Parathyroid adenoma (tissue), 2 donors: ENCODE data around the gene DAPK1.
"Not testable (repeated sequence)": the region's sequence is repeated elsewhere in the genome, so short reads cannot be mapped to it uniquely, and the experiment has no call there.

Experiments
- H2AFZ ChIP-seq: fragments of 300-600 bp; sonication (generic); one replicate; pipeline ENCODE4 v1.7.0; 2017; ENCODE audit warnings: antibody characterized with exemption, mild to moderate bottlenecking
- H3K27ac ChIP-seq: fragments of 300-600 bp; sonication (generic); one replicate; pipeline ENCODE4 v1.7.0; 2017
- H3K27me3 ChIP-seq: fragments of 300-600 bp; sonication (generic); one replicate; pipeline ENCODE4 v1.7.0; 2017; ENCODE audit warnings: low read length; ENCODE audit not compliant: control insufficient read depth, insufficient read depth
- H3K36me3 ChIP-seq: fragments of 300-600 bp; sonication (generic); one replicate; pipeline ENCODE4 v1.7.0; 2017; ENCODE audit warnings: low read length; ENCODE audit not compliant: control insufficient read depth, insufficient read depth
- H3K4me1 ChIP-seq: fragments of 300-600 bp; sonication (generic); one replicate; pipeline ENCODE4 v1.7.0; 2017; ENCODE audit warnings: control low read depth
- H3K4me2 ChIP-seq: fragments of 300-600 bp; sonication (generic); one replicate; pipeline ENCODE4 v1.7.0; 2017; ENCODE audit warnings: low read length
- H3K4me3 ChIP-seq: fragments of 300-600 bp; sonication (generic); one replicate; pipeline ENCODE4 v1.7.0; 2017; ENCODE audit warnings: low read depth, low read length
- H3K79me2 ChIP-seq: fragments of 300-600 bp; sonication (generic); one replicate; pipeline ENCODE4 v1.7.0; 2017; ENCODE audit warnings: control low read depth
- H3K9ac ChIP-seq: fragments of 300-600 bp; sonication (generic); one replicate; pipeline ENCODE4 v1.7.0; 2017; ENCODE audit warnings: mild to moderate bottlenecking
- H3K9me3 ChIP-seq: fragments of 300-600 bp; sonication (generic); one replicate; pipeline ENCODE4 v1.7.0; 2017; ENCODE audit warnings: low read length; ENCODE audit not compliant: control insufficient read depth
- TF ChIP-seq, protein P1 (sequence below): fragments of 300-600 bp; sonication (generic); IDR thresholded peaks from one replicate; pipeline ENCODE4 v1.7.0; 2017; ENCODE audit warnings: antibody characterized with exemption, mild to moderate bottlenecking
- donor health status: primary hyperparathyroidism.

Gene DAPK1

DNA sequence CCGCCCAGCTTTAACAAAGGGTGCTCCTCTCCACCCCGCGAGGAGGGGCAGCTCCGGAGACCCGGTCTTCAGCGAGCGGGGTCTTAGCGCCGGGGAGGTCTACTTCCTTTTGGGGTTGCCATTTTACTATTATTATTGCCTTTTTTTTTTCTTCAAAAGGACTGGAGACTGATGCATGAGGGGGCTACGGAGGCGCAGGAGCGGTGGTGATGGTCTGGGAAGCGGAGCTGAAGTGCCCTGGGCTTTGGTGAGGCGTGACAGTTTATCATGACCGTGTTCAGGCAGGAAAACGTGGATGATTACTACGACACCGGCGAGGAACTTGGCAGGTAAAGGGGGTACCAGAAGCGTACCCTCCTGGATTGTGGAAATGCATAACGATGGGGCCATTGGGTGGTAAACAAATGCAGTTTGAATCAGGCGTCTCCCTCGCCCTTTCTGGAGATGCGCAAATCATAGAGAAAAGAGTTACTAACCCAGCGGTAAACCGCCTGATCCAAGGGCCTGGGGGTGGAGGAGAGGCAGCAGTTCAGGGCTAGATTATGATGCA lies 1.2 kb downstream of the DAPK1 start:
- Histone ChIP-seq H3K4me1 (peaks cover 2% of the 10 kb centered on the region), H3K36me3 (no peaks in the 10 kb centered on the region), H3K4me2 (peak overlapping the region; percentile 71), H3K4me3 (peak overlapping the region; percentile 68), H3K9me3 (no peaks in the 10 kb centered on the region), H3K9ac (no peak overlapping the region), H3K27me3 (no peaks in the 10 kb centered on the region), H2AFZ (peak overlapping the region; percentile 78), H3K79me2 (no peaks in the 10 kb centered on the region), H3K27ac (peak overlapping the region; percentile 44)
- TF ChIP-seq, protein P1, sequence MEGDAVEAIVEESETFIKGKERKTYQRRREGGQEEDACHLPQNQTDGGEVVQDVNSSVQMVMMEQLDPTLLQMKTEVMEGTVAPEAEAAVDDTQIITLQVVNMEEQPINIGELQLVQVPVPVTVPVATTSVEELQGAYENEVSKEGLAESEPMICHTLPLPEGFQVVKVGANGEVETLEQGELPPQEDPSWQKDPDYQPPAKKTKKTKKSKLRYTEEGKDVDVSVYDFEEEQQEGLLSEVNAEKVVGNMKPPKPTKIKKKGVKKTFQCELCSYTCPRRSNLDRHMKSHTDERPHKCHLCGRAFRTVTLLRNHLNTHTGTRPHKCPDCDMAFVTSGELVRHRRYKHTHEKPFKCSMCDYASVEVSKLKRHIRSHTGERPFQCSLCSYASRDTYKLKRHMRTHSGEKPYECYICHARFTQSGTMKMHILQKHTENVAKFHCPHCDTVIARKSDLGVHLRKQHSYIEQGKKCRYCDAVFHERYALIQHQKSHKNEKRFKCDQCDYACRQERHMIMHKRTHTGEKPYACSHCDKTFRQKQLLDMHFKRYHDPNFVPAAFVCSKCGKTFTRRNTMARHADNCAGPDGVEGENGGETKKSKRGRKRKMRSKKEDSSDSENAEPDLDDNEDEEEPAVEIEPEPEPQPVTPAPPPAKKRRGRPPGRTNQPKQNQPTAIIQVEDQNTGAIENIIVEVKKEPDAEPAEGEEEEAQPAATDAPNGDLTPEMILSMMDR = no peak

DNA sequence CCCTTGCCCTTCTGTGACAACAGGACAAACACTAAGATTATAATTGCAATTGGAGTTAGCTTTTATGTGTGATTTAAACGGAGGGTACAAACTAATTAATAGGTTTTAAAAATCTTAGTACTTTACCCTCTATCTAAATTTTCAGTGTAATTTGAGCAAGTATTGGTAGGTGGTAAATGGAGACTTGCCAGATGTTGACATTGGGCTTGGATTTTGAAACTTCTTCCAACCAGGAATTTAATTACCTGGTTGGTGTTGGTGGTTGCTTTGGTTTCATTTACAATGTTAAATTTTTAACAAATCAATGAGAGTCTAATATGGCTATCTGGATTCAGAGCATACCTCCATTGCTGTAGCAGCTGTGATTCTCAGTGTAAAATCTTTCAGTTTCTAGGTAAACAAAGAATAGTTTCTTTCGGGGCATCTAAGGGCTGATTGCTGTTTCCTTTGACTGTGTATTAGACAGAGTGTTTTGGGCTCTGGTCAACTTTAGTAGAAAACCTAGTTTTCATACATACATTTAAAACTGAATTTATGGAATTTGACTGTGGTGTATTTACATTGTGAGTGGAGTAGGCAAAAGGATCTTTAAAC lies 1.9 kb downstream of the DAPK1 start:
- no peaks in the 10 kb centered on the region for H3K36me3 ChIP-seq
- H3K27me3 ChIP-seq = no peaks in the 10 kb centered on the region
- H3K27ac ChIP-seq = no peak overlapping the region
- H3K4me3 ChIP-seq = peak overlapping the region; percentile 68
- peaks cover 2% of the 10 kb centered on the region for H3K4me1 ChIP-seq
- no peaks in the 10 kb centered on the region for H3K9me3 ChIP-seq
- peak overlapping the region; percentile 78 for H2AFZ ChIP-seq
- H3K9ac ChIP-seq = no peak overlapping the region
- no peaks in the 10 kb centered on the region for H3K79me2 ChIP-seq
- TF ChIP-seq, protein P1 = no peak
- H3K4me2 ChIP-seq = peak overlapping the region; percentile 71

DNA sequence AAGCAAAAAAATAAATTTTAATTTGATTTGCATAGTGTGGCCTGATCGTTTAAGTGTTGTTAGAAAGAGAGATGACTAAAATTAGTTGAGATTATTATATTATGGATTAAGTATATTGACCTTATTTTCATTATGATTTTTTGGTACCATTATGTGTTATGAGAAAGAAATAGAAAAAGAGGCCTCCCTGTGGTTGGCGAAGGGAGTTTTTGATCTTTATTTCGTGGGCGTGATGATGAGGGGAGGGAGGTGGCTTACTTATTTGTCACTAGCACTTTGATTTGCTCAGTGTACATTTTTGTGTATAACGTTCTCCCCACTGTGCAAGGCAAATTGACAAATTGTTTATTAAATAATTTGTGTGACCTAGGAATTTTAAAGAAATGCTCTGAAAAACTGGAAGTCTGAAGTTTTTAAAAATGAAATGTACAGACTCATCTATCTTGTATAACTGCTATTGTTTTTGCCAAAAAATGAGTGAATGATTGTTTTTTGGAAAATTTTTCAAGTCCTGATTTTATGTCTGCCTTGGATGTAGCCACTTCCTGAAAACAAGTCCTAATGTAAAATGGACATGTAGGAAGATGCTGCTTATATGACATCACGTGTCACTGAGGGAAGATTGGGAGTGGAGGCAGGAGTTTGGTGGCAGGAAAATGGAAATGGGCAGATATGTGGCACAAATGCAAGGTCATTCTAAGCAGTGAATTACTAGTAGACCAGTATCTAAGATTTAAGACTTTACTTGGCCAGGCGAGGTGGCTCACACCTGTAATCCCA lies 3.0 kb downstream of the DAPK1 start:
- Histone ChIP-seq H3K79me2 (no peaks in the 10 kb centered on the region), H3K27me3 (no peaks in the 10 kb centered on the region), H3K9me3 (no peaks in the 10 kb centered on the region), H3K4me1 (peaks cover 2% of the 10 kb centered on the region), H3K4me2 (no peak overlapping the region), H3K36me3 (no peaks in the 10 kb centered on the region), H3K9ac (no peak overlapping the region), H2AFZ (no peak overlapping the region), H3K4me3 (no peak overlapping the region), H3K27ac (no peak overlapping the region)
- TF ChIP-seq, protein P1 = no peak

DNA sequence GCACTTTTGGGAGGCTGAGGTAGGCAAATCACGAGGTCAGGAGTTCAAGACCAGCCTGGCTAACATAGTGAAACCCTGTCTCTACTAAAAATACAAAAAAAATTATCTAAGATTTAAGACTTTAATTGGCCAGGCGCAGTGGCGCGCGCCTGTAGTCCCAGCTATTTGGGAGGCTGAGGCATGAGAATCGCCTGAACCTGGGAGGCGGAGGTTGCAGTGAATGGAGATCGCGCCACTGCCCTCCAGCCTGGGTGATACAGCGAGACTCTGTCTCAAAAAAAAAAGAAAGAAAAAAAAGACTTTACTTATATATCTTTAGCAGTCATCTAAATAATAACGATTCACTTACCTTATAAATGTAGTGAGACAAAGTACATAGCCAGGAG lies 3.6 kb downstream of the DAPK1 start:
- H3K27me3 ChIP-seq, H3K4me2 ChIP-seq, H3K36me3 ChIP-seq, H2AFZ ChIP-seq, H3K79me2 ChIP-seq, H3K9ac ChIP-seq, H3K4me3 ChIP-seq, H3K9me3 ChIP-seq, H3K4me1 ChIP-seq, H3K27ac ChIP-seq: not testable (repeated sequence)

DNA sequence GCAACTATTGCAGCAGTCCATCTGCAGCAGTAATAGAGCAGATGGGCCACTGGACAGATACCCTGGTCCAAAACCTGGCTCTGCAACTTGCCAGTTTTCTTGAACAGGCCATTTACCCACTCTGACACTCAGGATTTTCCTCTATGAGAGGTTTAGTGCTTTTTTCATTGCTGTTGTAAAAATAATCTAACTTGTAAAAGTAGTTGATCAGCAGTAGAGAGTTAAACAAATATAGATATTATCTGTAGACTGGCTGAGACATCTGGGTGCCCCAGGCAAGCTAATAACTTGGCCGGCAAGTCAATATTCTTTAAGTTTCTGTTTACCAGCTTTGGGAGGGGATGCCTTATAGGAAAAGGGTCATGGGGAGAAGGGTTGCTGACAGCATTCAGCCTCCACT lies 4.1 kb downstream of the DAPK1 start:
- Histone ChIP-seq H3K4me2 (peak overlapping the region; percentile 30), H3K9me3 (no peaks in the 10 kb centered on the region), H3K36me3 (no peaks in the 10 kb centered on the region), H3K79me2 (no peaks in the 10 kb centered on the region), H3K4me3 (no peak overlapping the region), H3K9ac (no peak overlapping the region), H3K27me3 (no peaks in the 10 kb centered on the region), H3K4me1 (peaks cover 2% of the 10 kb centered on the region), H3K27ac (no peak overlapping the region), H2AFZ (no peak overlapping the region)
- TF ChIP-seq, protein P1 = no peak
